Ascending aorta (tissue), 2 donors: ENCODE measurements around the gene CYP2F1. TPM values are rescaled to one million over a fixed set of nuclear protein-coding genes. Genes with fewer than 3 reads are reported as not detected.
"Not testable (repeated sequence)": the region's sequence is repeated elsewhere in the genome, so short reads cannot be mapped to it uniquely, and the experiment has no call there.

Experiments used
- DNase-seq, 2 donors: peaks; one replicate each; pipeline ENCODE4 v3.0.0-alpha.2; 2019; ENCODE audit warnings: low spot score in 2 of 2
- H3K27ac ChIP-seq, 2 donors: fragments of 200-600 bp; sonication (generic); one replicate each; pipeline ENCODE4 v1.5.1; 2016 to 2017; ENCODE audit warnings: mild to moderate bottlenecking in 1 of 2
- H3K27me3 ChIP-seq: fragments of 200-600 bp; sonication (generic); one replicate; pipeline ENCODE4 v1.5.1; 2017
- H3K36me3 ChIP-seq, 2 donors: fragments of 200-600 bp; sonication (generic); one replicate each; pipeline ENCODE4 v1.5.1; 2016
- H3K4me1 ChIP-seq, 2 donors: fragments of 200-600 bp; sonication (generic); one replicate each; pipeline ENCODE4 v1.5.1; 2016 to 2017; ENCODE audit warnings: mild to moderate bottlenecking in 1 of 2
- H3K4me3 ChIP-seq, 2 donors: fragments of 200-600 bp; sonication (generic); one replicate each; pipeline ENCODE4 v1.5.1; 2016 to 2017; ENCODE audit warnings: mild to moderate bottlenecking in 1 of 2
- H3K9me3 ChIP-seq, 2 donors: fragments of 200-600 bp; sonication (generic); one replicate each; pipeline ENCODE4 v1.5.1; 2016
- CTCF ChIP-seq, 3 experiments: fragments of 200-600 bp in 2 of 3; fragments of 450-650 bp in 1 of 3; sonication (generic) in 2 of 3; IDR thresholded peaks; one replicate each; pipeline ENCODE4 v1.5.1; 2016 to 2019; ENCODE audit warnings: antibody characterized with exemption in 3 of 3, mild to moderate bottlenecking in 1 of 3, moderate library complexity in 1 of 3
- intact Hi-C: fragments of 100-400 bp; cut with DNase I; formaldehyde crosslinking; loops from one replicate; pipeline ENCODE4 v1.15.1; 2023
- total RNA-seq: library from RNA; depleted of rRNA; stranded (reverse); fragments of >200 nt; gene quantifications from one replicate; pipeline ENCODE4 v1.1.0, GENCODE V29; 2016

Gene CYP2F1
- total RNA-seq, 1 donor from 2014 or later: not detected

- no peak overlapping the region for H3K4me3 ChIP-seq
- no peaks in the 10 kb centered on the region for H3K4me1 ChIP-seq
- H3K36me3 ChIP-seq: no peaks in the 10 kb centered on the region
- no peak overlapping the region for H3K27ac ChIP-seq
- no peaks in the 10 kb centered on the region for H3K9me3 ChIP-seq
- intact Hi-C loops: no loop called here
- no peak for DNase-seq
- no peak for TF ChIP-seq CTCF (IDR thresholded peaks at IDR 0.05)
- no peaks in the 10 kb centered on the region for H3K27me3 ChIP-seq
These were observed 19.0 kb downstream of the CYP2F1 start for GRCh38 chr19:41133260-41133659.

GRCh38 chr19:41134616-41135015 lies 20.4 kb downstream of the CYP2F1 start:
- Histone ChIP-seq H3K27me3 (no peaks in the 10 kb centered on the region), H3K4me1 (no peaks in the 10 kb centered on the region), H3K36me3 (no peaks in the 10 kb centered on the region), H3K4me3 (no peak overlapping the region), H3K27ac (no peak overlapping the region), H3K9me3 (no peaks in the 10 kb centered on the region)
- no peak for TF ChIP-seq CTCF (IDR thresholded peaks at IDR 0.05)
- no peak for DNase-seq
- intact Hi-C loops: no loop called here

GRCh38 chr19:41135390-41136384 lies 21.5 kb downstream of the CYP2F1 start:
- DNase-seq: peak; percentile 19 to 67
- peak overlapping the region; percentile 45 to 61 for H3K4me3 ChIP-seq
- H3K9me3 ChIP-seq, H3K36me3 ChIP-seq, H3K27me3 ChIP-seq, H3K4me1 ChIP-seq, intact Hi-C loops, H3K27ac ChIP-seq: not testable (repeated sequence)

GRCh38 chr19:41136636-41137455 lies 22.6 kb downstream of the CYP2F1 start:
- peak overlapping the region in 1 of 2 donors; percentile 61 for H3K4me3 ChIP-seq

GRCh38 chr19:41144403-41144802 lies 30.2 kb downstream of the CYP2F1 start:
- no peaks in the 10 kb centered on the region for H3K4me1 ChIP-seq
- no peaks in the 10 kb centered on the region for H3K9me3 ChIP-seq
- DNase-seq: peak in 1 of 2 donors; percentile 88
- H3K4me3 ChIP-seq: no peak overlapping the region
- TF ChIP-seq CTCF (IDR thresholded peaks at IDR 0.05): peak; percentile 50 to 67 (median 57)
- H3K27me3 ChIP-seq: no peaks in the 10 kb centered on the region
- H3K36me3 ChIP-seq: no peaks in the 10 kb centered on the region
- H3K27ac ChIP-seq: no peak overlapping the region
- intact Hi-C loops: loop anchor here (1.0 to 5.0 kb wide), 2 partner anchors 18 to 482 kb away; no protein-coding TSS in a partner anchor

More at GRCh38 chr19:41136636-41137455, 22.6 kb downstream of the CYP2F1 start:
- Histone ChIP-seq H3K27me3 (no peaks in the 10 kb centered on the region), H3K27ac (no peak overlapping the region), H3K36me3 (no peaks in the 10 kb centered on the region), H3K4me1 (no peaks in the 10 kb centered on the region), H3K9me3 (no peaks in the 10 kb centered on the region)
- DNase-seq: no peak
- TF ChIP-seq CTCF (IDR thresholded peaks at IDR 0.05): no peak
- intact Hi-C loops: no loop called here
